ENCODE results near the gene NACC2.
A peak's percentile ranks its signal among the peaks of the same experiment; 100 is the strongest.

Gene NACC2

DNA sequence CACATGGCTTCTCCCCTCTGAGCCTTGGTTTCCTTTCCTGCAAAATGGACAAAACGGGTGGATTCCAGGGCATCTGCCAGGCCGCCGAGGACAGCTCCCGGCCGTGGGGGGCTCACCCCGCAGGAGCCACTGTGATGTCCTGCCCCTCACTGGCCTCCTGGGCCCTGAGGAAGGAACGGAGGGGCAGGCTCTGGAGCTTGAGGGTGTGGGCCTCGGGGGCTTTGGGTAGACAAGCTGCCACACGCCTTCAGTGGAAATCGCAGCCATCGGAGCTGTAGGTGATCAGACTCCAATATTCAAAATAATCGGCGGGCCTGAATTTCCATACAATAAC, 101.7 kb downstream of the NACC2 start:
- no peak for DNase-seq (ENCODE audit: low read depth)
- H3K4me3 ChIP-seq (ENCODE audit: low read length), result no peak overlapping the region
- TF ChIP-seq, protein P1, sequence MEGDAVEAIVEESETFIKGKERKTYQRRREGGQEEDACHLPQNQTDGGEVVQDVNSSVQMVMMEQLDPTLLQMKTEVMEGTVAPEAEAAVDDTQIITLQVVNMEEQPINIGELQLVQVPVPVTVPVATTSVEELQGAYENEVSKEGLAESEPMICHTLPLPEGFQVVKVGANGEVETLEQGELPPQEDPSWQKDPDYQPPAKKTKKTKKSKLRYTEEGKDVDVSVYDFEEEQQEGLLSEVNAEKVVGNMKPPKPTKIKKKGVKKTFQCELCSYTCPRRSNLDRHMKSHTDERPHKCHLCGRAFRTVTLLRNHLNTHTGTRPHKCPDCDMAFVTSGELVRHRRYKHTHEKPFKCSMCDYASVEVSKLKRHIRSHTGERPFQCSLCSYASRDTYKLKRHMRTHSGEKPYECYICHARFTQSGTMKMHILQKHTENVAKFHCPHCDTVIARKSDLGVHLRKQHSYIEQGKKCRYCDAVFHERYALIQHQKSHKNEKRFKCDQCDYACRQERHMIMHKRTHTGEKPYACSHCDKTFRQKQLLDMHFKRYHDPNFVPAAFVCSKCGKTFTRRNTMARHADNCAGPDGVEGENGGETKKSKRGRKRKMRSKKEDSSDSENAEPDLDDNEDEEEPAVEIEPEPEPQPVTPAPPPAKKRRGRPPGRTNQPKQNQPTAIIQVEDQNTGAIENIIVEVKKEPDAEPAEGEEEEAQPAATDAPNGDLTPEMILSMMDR (IDR thresholded peaks at IDR 0.05; ENCODE audit: insufficient read depth, low read depth, low read length, missing control alignments), result no peak

DNA sequence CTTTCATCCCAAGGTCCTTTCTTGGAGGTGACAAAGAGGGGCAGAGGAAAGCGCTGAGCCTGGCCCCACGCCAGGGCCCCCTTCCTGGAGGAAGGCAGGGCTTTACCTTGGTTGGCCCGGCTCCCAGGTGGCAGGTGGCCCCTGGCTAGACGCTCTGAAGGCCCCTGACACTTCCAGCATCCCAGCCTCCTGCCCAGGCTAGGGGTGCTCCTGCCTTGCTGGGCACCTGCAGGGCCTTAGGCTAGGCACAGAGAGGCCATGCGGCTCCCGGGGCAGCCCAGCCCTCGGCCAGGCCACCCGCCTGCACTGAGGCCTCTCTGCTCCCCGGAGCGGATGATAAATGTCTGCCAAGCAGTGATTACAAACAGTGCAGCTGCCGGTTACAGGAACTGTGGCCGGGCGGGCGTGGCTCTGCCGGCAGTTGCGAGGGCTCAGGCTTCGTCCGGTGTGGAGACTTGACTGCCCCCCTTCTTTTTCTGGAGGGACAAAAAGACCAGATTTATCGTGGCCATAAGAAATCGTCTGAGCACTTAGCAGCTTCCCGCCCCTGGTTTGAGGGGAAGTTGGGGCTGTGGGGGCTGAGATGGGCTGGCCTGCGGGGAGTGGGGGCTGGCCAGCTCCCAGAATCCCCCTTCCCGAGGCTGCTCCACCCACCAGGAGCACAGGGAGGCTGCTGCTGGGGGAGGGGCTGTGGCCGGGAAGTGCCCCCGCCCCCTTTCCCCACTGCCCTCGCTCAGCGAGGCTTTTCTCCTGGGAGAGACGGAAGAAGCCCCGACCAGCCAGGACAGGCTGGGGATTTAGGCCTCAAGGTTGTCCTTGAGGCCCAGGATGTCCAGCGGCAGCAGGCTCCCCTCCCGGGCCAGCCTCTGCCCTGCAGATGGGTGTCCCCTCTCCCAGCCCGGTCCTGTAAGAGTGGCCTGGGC, 102.3 kb downstream of the NACC2 start:
- peak; percentile 62 for DNase-seq (ENCODE audit: low read depth)
- TF ChIP-seq, protein P1 (IDR thresholded peaks at IDR 0.05; ENCODE audit: insufficient read depth, low read depth, low read length, missing control alignments), result no peak
- H3K4me3 ChIP-seq (ENCODE audit: low read length), result no peak overlapping the region

GRCh38 chr9:135991771-135992170, 103.3 kb downstream of the NACC2 start:
- H3K4me3 ChIP-seq (ENCODE audit: low read length), result no peak overlapping the region
- DNase-seq (ENCODE audit: low read depth), result no peak
- TF ChIP-seq, protein P1 (IDR thresholded peaks at IDR 0.05; ENCODE audit: insufficient read depth, low read depth, low read length, missing control alignments), result no peak

DNA sequence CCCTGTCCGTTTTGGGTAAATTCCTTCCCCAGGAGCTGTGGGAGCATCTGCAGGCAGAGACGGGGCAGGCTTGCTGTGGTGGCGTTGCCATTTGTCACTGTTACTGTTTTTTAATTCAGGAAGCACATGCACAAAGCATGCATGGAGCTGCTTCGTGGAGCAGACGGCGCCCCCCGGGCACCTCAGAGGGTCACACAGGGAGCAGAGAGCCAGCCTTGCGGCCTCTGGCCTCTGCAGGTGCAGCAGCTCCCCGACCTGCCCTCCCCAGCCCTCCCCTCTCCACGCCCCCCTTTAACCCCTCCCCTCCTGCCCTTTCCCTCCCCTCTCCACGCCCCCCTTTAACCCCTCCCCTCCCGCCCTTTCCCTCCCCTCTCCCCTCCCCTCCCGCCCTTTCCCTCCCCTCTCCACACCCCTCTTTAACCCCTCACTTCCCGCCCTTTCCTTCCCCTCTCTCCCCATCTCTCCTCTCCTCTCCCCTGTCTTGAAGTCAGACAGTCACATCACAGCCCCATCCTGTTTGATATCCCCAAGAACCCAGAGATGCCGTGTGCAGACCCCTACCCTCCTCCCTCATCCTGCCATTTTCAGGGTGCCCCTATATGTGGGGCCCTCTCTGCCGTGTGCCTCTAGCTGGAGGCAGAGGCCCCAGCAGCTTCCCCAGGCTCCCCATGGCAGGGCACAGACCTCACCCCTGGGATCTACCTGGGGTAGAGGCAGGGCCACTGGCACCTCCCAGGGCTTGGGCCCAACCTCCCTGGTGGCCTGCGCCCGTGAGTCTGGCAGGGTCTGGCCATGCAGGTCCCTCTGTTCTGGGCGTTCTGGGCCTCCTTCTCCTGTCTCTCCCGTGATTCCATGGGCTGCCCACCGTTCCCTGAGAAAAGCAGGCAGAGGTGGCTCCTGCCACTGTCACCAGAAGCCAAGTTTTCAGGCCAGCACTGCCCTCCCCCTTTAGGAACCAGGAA, 104.3 kb downstream of the NACC2 start:
- peak; percentile 63 for DNase-seq (ENCODE audit: low read depth)
- H3K4me3 ChIP-seq (ENCODE audit: low read length), result no peak overlapping the region
- TF ChIP-seq, protein P1 (IDR thresholded peaks at IDR 0.05; ENCODE audit: insufficient read depth, low read depth, low read length, missing control alignments), result no peak

- H3K4me3 ChIP-seq (ENCODE audit: low read length), result no peak overlapping the region
- TF ChIP-seq, protein P1 (IDR thresholded peaks at IDR 0.05; ENCODE audit: insufficient read depth, low read depth, low read length, missing control alignments), result no peak
- no peak for DNase-seq (ENCODE audit: low read depth)
Measured at GRCh38 chr9:135989722-135990467, 105.2 kb downstream of the NACC2 start.

GRCh38 chr9:135989157-135989556, 105.9 kb downstream of the NACC2 start:
- no peak overlapping the region for H3K4me3 ChIP-seq (ENCODE audit: low read length)
- TF ChIP-seq, protein P1 (IDR thresholded peaks at IDR 0.05; ENCODE audit: insufficient read depth, low read depth, low read length, missing control alignments), result no peak
- DNase-seq (ENCODE audit: low read depth), result no peak
